Activated naive CD4-positive, alpha-beta T cell treated with anti-CD3 and anti-CD28 coated beads, Interleukin-2, amount 50 U/mL, for 24 hours (primary cell): ENCODE data around the gene PEX12.
A peak's percentile ranks its signal among the peaks of the same experiment; 100 is the strongest.
"Not testable (repeated sequence)": the region's sequence is repeated elsewhere in the genome, so short reads cannot be mapped to it uniquely, and the experiment has no call there.

Experiments
- H3K27ac Mint-ChIP-seq: one replicate; pipeline ENCODE4 v1.8.0; 2021; ENCODE audit warnings: mild to moderate bottlenecking, mixed read lengths
- H3K27me3 Mint-ChIP-seq: one replicate; pipeline ENCODE4 v1.8.0; 2021; ENCODE audit warnings: mixed read lengths
- H3K36me3 Mint-ChIP-seq: one replicate; pipeline ENCODE4 v1.8.0; 2021; ENCODE audit warnings: mixed read lengths
- H3K4me1 Mint-ChIP-seq: one replicate; pipeline ENCODE4 v1.8.0; 2021; ENCODE audit warnings: mixed read lengths
- H3K4me3 Mint-ChIP-seq: one replicate; pipeline ENCODE4 v1.8.0; 2021; ENCODE audit warnings: mild to moderate bottlenecking, mixed read lengths
- H3K9me3 Mint-ChIP-seq: one replicate; pipeline ENCODE4 v1.8.0; 2021; ENCODE audit warnings: mixed read lengths

The PEX12 gene

GRCh38 chr17:35554668-35555067 lies 23.7 kb downstream of the PEX12 start:
- Mint-ChIP-seq H3K4me1 (no peaks in the 10 kb centered on the region), H3K36me3 (no peaks in the 10 kb centered on the region), H3K4me3 (no peak overlapping the region), H3K27ac (no peak overlapping the region), H3K27me3 (no peaks in the 10 kb centered on the region), H3K9me3 (no peaks in the 10 kb centered on the region)

GRCh38 chr17:35553310-35553709 lies 25.1 kb downstream of the PEX12 start:
- Mint-ChIP-seq H3K4me1 (peaks cover 3% of the 10 kb centered on the region), H3K36me3 (no peaks in the 10 kb centered on the region), H3K9me3 (no peaks in the 10 kb centered on the region), H3K27ac (no peak overlapping the region), H3K27me3 (no peaks in the 10 kb centered on the region), H3K4me3 (no peak overlapping the region)

DNA sequence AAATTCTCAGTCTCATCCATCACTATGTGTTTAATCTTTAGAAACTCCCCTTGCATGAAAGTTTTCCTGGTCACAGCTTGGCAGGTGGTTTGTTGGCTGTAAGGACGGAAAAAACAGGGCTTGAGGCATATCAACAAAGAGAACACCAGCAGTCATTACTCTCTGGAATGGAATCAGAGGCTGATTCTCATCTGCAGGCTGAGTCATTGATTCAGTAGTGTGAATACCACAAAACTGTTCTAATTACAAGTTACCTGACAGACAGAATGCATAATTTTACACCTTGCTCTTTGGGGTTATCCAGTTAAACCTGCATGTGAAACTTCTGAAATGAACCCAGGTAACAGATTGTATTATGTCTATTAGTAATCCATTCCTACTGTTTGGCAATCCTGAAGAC lies 29.4 kb downstream of the PEX12 start:
- H3K4me1 Mint-ChIP-seq: peaks cover 11% of the 10 kb centered on the region
- peaks cover 5% of the 10 kb centered on the region for H3K36me3 Mint-ChIP-seq
- H3K27me3 Mint-ChIP-seq: no peaks in the 10 kb centered on the region
- H3K4me3 Mint-ChIP-seq: no peak overlapping the region
- H3K9me3 Mint-ChIP-seq: no peaks in the 10 kb centered on the region
- no peak overlapping the region for H3K27ac Mint-ChIP-seq

GRCh38 chr17:35548208-35548810 lies 30.1 kb downstream of the PEX12 start:
- Mint-ChIP-seq H3K4me3 (no peak overlapping the region), H3K36me3 (peaks cover 5% of the 10 kb centered on the region), H3K27ac (no peak overlapping the region), H3K27me3 (no peaks in the 10 kb centered on the region), H3K4me1 (peaks cover 17% of the 10 kb centered on the region), H3K9me3 (no peaks in the 10 kb centered on the region)

- Mint-ChIP-seq H3K4me1 (peaks cover 24% of the 10 kb centered on the region), H3K4me3 (no peak overlapping the region), H3K27me3 (no peaks in the 10 kb centered on the region), H3K36me3 (peaks cover 5% of the 10 kb centered on the region), H3K9me3 (no peaks in the 10 kb centered on the region), H3K27ac (peak overlapping the region; percentile 52)
These were observed 31.9 kb downstream of the PEX12 start for GRCh38 chr17:35546487-35546886.

DNA sequence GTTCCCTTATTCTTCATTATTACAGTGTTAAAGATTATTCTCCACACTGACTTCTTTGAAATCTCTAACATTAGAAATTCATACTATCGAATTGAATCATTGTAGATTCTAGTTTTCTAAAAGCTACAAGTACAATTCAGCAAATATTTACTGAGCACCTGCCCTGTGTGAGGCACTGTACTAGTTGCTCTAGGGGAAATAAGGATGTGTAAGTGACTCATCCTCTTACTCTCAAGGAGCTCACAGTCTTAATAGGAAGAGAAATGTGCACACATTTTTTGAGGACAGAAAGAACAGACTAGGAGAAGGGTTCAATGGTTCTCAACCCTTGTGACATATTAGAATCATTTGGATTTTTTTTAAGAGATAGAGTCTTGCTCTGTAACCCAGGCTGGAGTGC lies 33.2 kb downstream of the PEX12 start:
- Mint-ChIP-seq H3K36me3 (peaks cover 5% of the 10 kb centered on the region), H3K27me3 (no peaks in the 10 kb centered on the region), H3K4me3 (no peak overlapping the region), H3K27ac (no peak overlapping the region), H3K4me1 (peaks cover 37% of the 10 kb centered on the region), H3K9me3 (no peaks in the 10 kb centered on the region)

- no peaks in the 10 kb centered on the region for H3K27me3 Mint-ChIP-seq
- no peak overlapping the region for H3K27ac Mint-ChIP-seq
- H3K9me3 Mint-ChIP-seq: no peaks in the 10 kb centered on the region
- no peak overlapping the region for H3K4me3 Mint-ChIP-seq
- peaks cover 46% of the 10 kb centered on the region for H3K4me1 Mint-ChIP-seq
- peaks cover 5% of the 10 kb centered on the region for H3K36me3 Mint-ChIP-seq
These were observed 34.5 kb downstream of the PEX12 start for GRCh38 chr17:35543856-35544255.

GRCh38 chr17:35542990-35543389 lies 35.4 kb downstream of the PEX12 start:
- H3K4me3 Mint-ChIP-seq: no peak overlapping the region
- H3K36me3 Mint-ChIP-seq: peaks cover 5% of the 10 kb centered on the region
- peaks cover 55% of the 10 kb centered on the region for H3K4me1 Mint-ChIP-seq
- H3K27ac Mint-ChIP-seq: no peak overlapping the region
- no peaks in the 10 kb centered on the region for H3K9me3 Mint-ChIP-seq
- H3K27me3 Mint-ChIP-seq: no peaks in the 10 kb centered on the region

- no peaks in the 10 kb centered on the region for H3K9me3 Mint-ChIP-seq
- peaks cover 67% of the 10 kb centered on the region for H3K4me1 Mint-ChIP-seq
- H3K27me3 Mint-ChIP-seq: no peaks in the 10 kb centered on the region
- H3K36me3 Mint-ChIP-seq: peaks cover 3% of the 10 kb centered on the region
- H3K4me3 Mint-ChIP-seq: peak overlapping the region; percentile 91
- H3K27ac Mint-ChIP-seq: peak overlapping the region; percentile 99
These were observed 36.9 kb downstream of the PEX12 start for GRCh38 chr17:35541434-35541833.

DNA sequence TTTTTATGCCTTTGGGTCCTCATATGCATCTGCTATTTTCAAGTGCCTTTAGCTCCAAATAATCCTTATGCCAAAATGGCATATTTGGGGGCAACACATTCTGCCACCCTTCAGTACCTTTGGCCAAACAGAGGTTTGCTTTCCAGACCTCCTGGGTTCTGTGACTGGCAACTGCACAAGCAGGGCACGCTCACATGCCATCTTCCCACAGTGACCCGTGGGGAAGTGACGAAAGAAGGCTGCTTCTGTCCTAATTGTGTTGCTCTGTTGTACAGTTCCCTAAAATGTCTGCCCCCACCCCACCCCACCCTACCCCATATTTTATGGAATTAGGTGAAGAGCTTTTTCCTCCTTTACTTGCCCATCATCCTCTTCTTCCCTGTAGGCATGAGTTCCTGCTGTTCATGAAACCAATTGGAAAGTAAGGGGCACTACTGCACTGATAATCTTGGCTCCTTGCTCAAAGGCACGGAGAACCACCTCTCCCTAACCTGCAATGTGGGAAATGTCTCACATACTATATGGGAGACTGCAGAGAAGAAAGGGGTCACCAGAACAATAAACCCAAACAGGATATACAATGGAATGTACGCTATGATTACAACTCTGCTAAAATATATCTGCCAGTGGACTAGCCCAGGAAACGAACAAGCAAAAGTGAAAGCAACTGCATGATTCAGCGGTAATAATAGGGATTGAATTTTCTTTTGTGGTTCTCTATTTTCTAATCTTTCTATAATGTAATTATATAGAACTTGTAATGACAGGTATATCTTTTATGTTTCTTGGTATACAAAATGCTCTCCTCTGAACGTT lies 37.6 kb downstream of the PEX12 start:
- Mint-ChIP-seq H3K36me3 (peaks cover 4% of the 10 kb centered on the region), H3K27ac (peak overlapping the region; percentile 99), H3K9me3 (no peaks in the 10 kb centered on the region), H3K4me1 (peaks cover 71% of the 10 kb centered on the region), H3K27me3 (no peaks in the 10 kb centered on the region), H3K4me3 (peak overlapping the region; percentile 91)

- peaks cover 1% of the 10 kb centered on the region for H3K36me3 Mint-ChIP-seq
- H3K27ac Mint-ChIP-seq: peak overlapping the region; percentile 95
- no peaks in the 10 kb centered on the region for H3K27me3 Mint-ChIP-seq
- H3K4me1 Mint-ChIP-seq: peaks cover 69% of the 10 kb centered on the region
- peak overlapping the region; percentile 91 for H3K4me3 Mint-ChIP-seq
- H3K9me3 Mint-ChIP-seq: no peaks in the 10 kb centered on the region
These were observed 38.7 kb downstream of the PEX12 start for GRCh38 chr17:35539659-35540026.

GRCh38 chr17:35537601-35538141 lies 40.7 kb downstream of the PEX12 start, which contains the start of gene SLFN12L:
Gene SLFN12L, minus strand, starts transcription at chr17:35537678. Its CDS starts 15,314 bp downstream, at chr17:35522364.
- H3K27ac Mint-ChIP-seq: peak within 1 kb of the TSS; percentile 100
- H3K4me1 Mint-ChIP-seq: peaks cover 69% of the 10 kb centered on the region
- H3K9me3 Mint-ChIP-seq: no peaks in the 10 kb centered on the region
- no peaks in the 10 kb centered on the region for H3K27me3 Mint-ChIP-seq
- H3K4me3 Mint-ChIP-seq: peak within 1 kb of the TSS; percentile 84
- peaks cover 4% of the 10 kb centered on the region for H3K36me3 Mint-ChIP-seq

- H3K27ac Mint-ChIP-seq: peak overlapping the region; percentile 100
- peaks cover 77% of the 10 kb centered on the region for H3K4me1 Mint-ChIP-seq
- peak overlapping the region; percentile 84 for H3K4me3 Mint-ChIP-seq
- H3K9me3 Mint-ChIP-seq: no peaks in the 10 kb centered on the region
- peaks cover 4% of the 10 kb centered on the region for H3K36me3 Mint-ChIP-seq
- no peaks in the 10 kb centered on the region for H3K27me3 Mint-ChIP-seq
These were observed 41.7 kb downstream of the PEX12 start for GRCh38 chr17:35536664-35537171.

- H3K4me1 Mint-ChIP-seq: peaks cover 78% of the 10 kb centered on the region
- H3K4me3 Mint-ChIP-seq: peak overlapping the region; percentile 84
These were observed 43.0 kb downstream of the PEX12 start for GRCh38 chr17:35535406-35535805.

GRCh38 chr17:35534576-35535093 lies 43.7 kb downstream of the PEX12 start:
- peak overlapping the region; percentile 84 for H3K4me3 Mint-ChIP-seq
- peaks cover 4% of the 10 kb centered on the region for H3K36me3 Mint-ChIP-seq
- H3K27ac Mint-ChIP-seq: peak overlapping the region; percentile 100
- peaks cover 75% of the 10 kb centered on the region for H3K4me1 Mint-ChIP-seq
- no peaks in the 10 kb centered on the region for H3K27me3 Mint-ChIP-seq
- H3K9me3 Mint-ChIP-seq: no peaks in the 10 kb centered on the region

More at GRCh38 chr17:35535406-35535805, 43.0 kb downstream of the PEX12 start:
- H3K27me3 Mint-ChIP-seq, H3K36me3 Mint-ChIP-seq, H3K9me3 Mint-ChIP-seq: not testable (repeated sequence)
- peak overlapping the region; percentile 100 for H3K27ac Mint-ChIP-seq

DNA sequence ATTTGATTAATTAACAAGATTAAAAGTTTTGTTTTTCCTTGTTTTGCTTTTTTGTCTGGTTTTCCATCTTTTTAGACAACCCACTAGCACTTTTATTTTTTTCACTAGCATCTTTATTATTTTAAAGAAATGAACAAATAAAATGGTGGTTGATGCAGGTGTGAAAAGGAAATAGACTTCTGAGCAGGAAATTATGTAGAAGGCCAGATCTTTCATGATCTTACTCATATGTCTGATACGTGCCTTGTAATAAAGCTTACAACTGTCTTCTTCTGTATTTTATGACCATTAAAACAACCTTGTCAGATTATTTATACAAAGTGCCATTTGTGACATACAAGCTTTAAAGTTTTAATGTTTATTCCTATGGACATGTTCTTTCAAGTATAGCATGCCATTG lies 47.2 kb downstream of the PEX12 start:
- Mint-ChIP-seq H3K36me3 (peaks cover 15% of the 10 kb centered on the region), H3K4me1 (peaks cover 79% of the 10 kb centered on the region), H3K27ac (peak overlapping the region; percentile 64), H3K27me3 (no peaks in the 10 kb centered on the region), H3K9me3 (no peaks in the 10 kb centered on the region), H3K4me3 (peak overlapping the region; percentile 78)
